NCI-H69 (cell line): Measurements from ENCODE around the gene ZBTB46.

Experiments used
- DNase-seq: peaks from one replicate; lab custom pipeline; 2025; lab: John Stamatoyannopoulos, UW

ZBTB46 gene

GRCh38 chr20:63705232-63706026, 125.6 kb downstream of the ZBTB46 start:
- DNase-seq, result no peak

- no peak for DNase-seq
Measured at GRCh38 chr20:63704749-63705117, 126.3 kb downstream of the ZBTB46 start.

GRCh38 chr20:63703976-63704748, 126.9 kb downstream of the ZBTB46 start:
- DNase-seq, result no peak

- DNase-seq, result no peak
Measured at GRCh38 chr20:63703471-63703975, 127.5 kb downstream of the ZBTB46 start.

- no peak for DNase-seq
Measured at GRCh38 chr20:63702751-63703470, 128.2 kb downstream of the ZBTB46 start.

- DNase-seq, result no peak
Measured at GRCh38 chr20:63702036-63702665, 128.9 kb downstream of the ZBTB46 start.

- DNase-seq, result peak; percentile 17
Measured at GRCh38 chr20:63701329-63702035, 129.6 kb downstream of the ZBTB46 start.

GRCh38 chr20:63701051-63701328, 130.1 kb downstream of the ZBTB46 start:
- DNase-seq, result no peak

- DNase-seq, result no peak
Measured at GRCh38 chr20:63700199-63701050, 130.6 kb downstream of the ZBTB46 start.

GRCh38 chr20:63699466-63700198, 131.4 kb downstream of the ZBTB46 start:
- DNase-seq, result no peak

- peak; percentile 20 for DNase-seq
Measured at GRCh38 chr20:63698739-63699465, 132.2 kb downstream of the ZBTB46 start.

GRCh38 chr20:63697868-63698545, 133.1 kb downstream of the ZBTB46 start:
- no peak for DNase-seq

GRCh38 chr20:63697357-63697867, 133.7 kb downstream of the ZBTB46 start:
- peak; percentile 32 for DNase-seq

GRCh38 chr20:63696628-63697356, 134.3 kb downstream of the ZBTB46 start, which contains the start of gene TNFRSF6B:
TNFRSF6B (plus strand) TSS chr20:63696652; CDS start chr20:63696768, 116 bp downstream.
- no peak for DNase-seq

- peak; percentile 24 for DNase-seq
Measured at GRCh38 chr20:63696306-63696627, 134.8 kb downstream of the ZBTB46 start.

GRCh38 chr20:63695424-63696305, 135.4 kb downstream of the ZBTB46 start:
- no peak for DNase-seq
